ENCODE results near the gene PCDH9. TPM values are rescaled to one million over a fixed set of nuclear protein-coding genes. Genes with fewer than 3 reads are reported as not detected.

The PCDH9 gene
- total and polyA plus RNA-seq, 2 of the 4 experiments (the other 2 are of a cell fraction): 2.2 to 10.2 TPM

DNA sequence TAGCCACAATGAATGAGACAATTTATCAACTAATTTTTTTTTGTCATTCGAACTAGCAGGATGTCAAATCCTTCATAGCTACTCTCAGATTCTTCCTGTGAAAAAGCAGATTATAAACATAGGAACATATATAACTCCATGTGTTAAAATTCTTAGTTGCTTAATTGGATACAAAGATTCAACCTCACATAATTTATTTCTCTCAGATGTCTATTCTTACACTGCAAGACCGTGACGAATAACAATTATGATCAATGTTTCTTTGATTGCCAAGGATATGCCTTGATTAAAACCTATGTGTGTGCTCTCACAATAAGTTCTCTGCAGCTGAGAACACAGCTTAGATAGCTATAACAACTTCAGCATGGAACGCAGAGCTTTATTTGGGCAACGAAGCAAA is 872.7 kb downstream of the PCDH9 start:
- in situ Hi-C loops (cut with MboI; ENCODE audit: low sequenced_read_pairs): no loop called here

More for the DNA sequence above, 872.7 kb downstream of the PCDH9 start:
- Histone ChIP-seq H3K14ac (replicated peaks; ENCODE audit: low read depth, low read length) (no peak overlapping the region), H3K4ac (ENCODE audit: low read depth, low read length) (no peak overlapping the region), H3K27me3 (ENCODE audit: control insufficient read depth, insufficient read depth, low read length) (no peaks in the 10 kb centered on the region), H3K56ac (ENCODE audit: extremely low read depth, insufficient read depth, low read length) (no peak overlapping the region), H2AK5ac (ENCODE audit: low read depth, low read length) (no peak overlapping the region), H3K23ac (ENCODE audit: low read depth, low read length) (no peak overlapping the region), H2BK120ac (ENCODE audit: low read depth, low read length) (no peak overlapping the region), H3K18ac (ENCODE audit: low read depth, low read length) (no peak overlapping the region), H2BK15ac (ENCODE audit: low read depth, low read length) (no peak overlapping the region), H4K91ac (ENCODE audit: insufficient read depth, low read depth, low read length) (no peak overlapping the region), H4K20me1 (ENCODE audit: insufficient read depth, low read length) (no peaks in the 10 kb centered on the region), H3K36me3 (ENCODE audit: control insufficient read depth, insufficient read depth, low read length) (no peaks in the 10 kb centered on the region), H4K8ac (ENCODE audit: low read depth in 2 of 2, low read length in 2 of 2) (no peak overlapping the region), H3K27ac (ENCODE audit: insufficient read depth, low read length) (no peak overlapping the region), H2AK9ac (replicated peaks; ENCODE audit: low read depth, low read length, poor library complexity) (no peak overlapping the region), H3K79me1 (ENCODE audit: low read depth in 1 of 2, low read length in 2 of 2) (no peaks in the 10 kb centered on the region), H3K9me1 (ENCODE audit: insufficient read depth, low read length) (no peaks in the 10 kb centered on the region), H4K5ac (ENCODE audit: low read depth, low read length) (no peak overlapping the region), H2BK20ac (ENCODE audit: low read depth, low read length) (no peak overlapping the region), H3K4me1 (ENCODE audit: control insufficient read depth, insufficient read depth, low read length) (no peaks in the 10 kb centered on the region), H2AFZ (replicated peaks; ENCODE audit: low read length, poor library complexity) (no peak overlapping the region), H3K9me3 (ENCODE audit: control insufficient read depth, insufficient read depth, low read length) (no peaks in the 10 kb centered on the region), H3K9ac (ENCODE audit: low read depth, low read length) (no peak overlapping the region), H2BK5ac (ENCODE audit: low read depth, low read length, poor library complexity, severe bottlenecking) (no peak overlapping the region), H3K4me3 (ENCODE audit: insufficient read depth, low read depth, low read length) (no peak overlapping the region), H3K4me2 (ENCODE audit: low read depth, low read length) (no peak overlapping the region)
- WGBS, 2 experiments (ENCODE audit: extremely low coverage in 2 of 2, insufficient read length in 1 of 2): no CpG with 5 or more reads among the region's 5 CpGs
- ChIA-PET POLR2A (ENCODE audit: unreplicated experiment) (no interaction called here), CTCF (no interaction called here)
- no peak for TF ChIP-seq CHD1 (IDR thresholded peaks at IDR 0.05; ENCODE audit: low read depth, low read length)
- TF ChIP-seq RFX5 (IDR thresholded peaks at IDR 0.05; ENCODE audit: low read depth, low read length): no peak
- TF ChIP-seq RAD21 (IDR thresholded peaks at IDR 0.05; ENCODE audit: low read length): no peak
- TF ChIP-seq, protein P1, sequence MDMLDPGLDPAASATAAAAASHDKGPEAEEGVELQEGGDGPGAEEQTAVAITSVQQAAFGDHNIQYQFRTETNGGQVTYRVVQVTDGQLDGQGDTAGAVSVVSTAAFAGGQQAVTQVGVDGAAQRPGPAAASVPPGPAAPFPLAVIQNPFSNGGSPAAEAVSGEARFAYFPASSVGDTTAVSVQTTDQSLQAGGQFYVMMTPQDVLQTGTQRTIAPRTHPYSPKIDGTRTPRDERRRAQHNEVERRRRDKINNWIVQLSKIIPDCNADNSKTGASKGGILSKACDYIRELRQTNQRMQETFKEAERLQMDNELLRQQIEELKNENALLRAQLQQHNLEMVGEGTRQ (IDR thresholded peaks at IDR 0.05; ENCODE audit: low read depth, low read length): no peak
- no peak for TF ChIP-seq RCOR1 (IDR thresholded peaks at IDR 0.05; ENCODE audit: insufficient replicate concordance, low read length)
- TF ChIP-seq MXI1 (IDR thresholded peaks at IDR 0.05; ENCODE audit: borderline replicate concordance, low read depth, low read length): no peak
- TF ChIP-seq SMC3 (IDR thresholded peaks at IDR 0.05; ENCODE audit: low read depth, low read length): no peak
- no peak for TF ChIP-seq CTCF (conservative IDR thresholded peaks at IDR 0.05; ENCODE audit: low read depth, low read length)
- DNase-seq (no peak), ATAC-seq (ENCODE audit: low read depth) (no peak)
- dilution Hi-C loops (cut with HindIII; ENCODE audit: low sequenced_read_pairs, unreplicated experiment) (no loop called here), intact Hi-C loops (cut with micrococcal nuclease) (no loop called here)
- BruUV-seq (replicated peaks): no TSS peak

All from IMR-90 (cell line).